ENCODE data around the gene PBX1. TPM values are rescaled to one million over a fixed set of nuclear protein-coding genes. Genes with fewer than 3 reads are reported as not detected.

PBX1 gene
- total and polyA plus RNA-seq, 8 donors, result 17.3 to 113 (median 91.9) TPM

DNA sequence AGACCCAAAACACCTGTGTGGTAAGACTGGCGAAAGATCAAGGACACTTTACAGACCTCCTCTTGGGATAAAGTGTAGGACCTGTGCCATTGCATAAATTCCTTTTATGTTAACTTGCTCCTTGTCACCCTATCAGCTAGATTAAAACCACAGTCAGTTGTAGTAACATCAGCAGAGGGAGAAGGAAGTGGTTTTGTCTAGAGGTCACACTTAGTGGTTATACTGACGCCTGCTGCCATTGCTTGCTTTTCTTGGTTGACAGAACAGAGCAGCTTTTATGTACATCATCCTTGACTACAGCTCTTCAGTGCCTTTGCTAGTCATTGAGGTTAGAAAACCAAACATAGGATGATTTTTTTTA, 101.4 kb downstream of the PBX1 start:
- peak in 2 of 4 donors; percentile 77 to 78 for ATAC-seq
- H3K27ac ChIP-seq, result peak overlapping the region; percentile 78 to 91 (median 86)
- no peaks in the 10 kb centered on the region for H3K27me3 ChIP-seq
- WGBS, 2 donors, result 6 to 10% methylated on average over 2 of the region's 2 CpGs
- no peak for DNase-seq
- no peak overlapping the region for H3K4me3 ChIP-seq
- H3K36me3 ChIP-seq, result no peaks in the 10 kb centered on the region
- intact Hi-C loops (cut with DNase I), result loop anchor here in 2 of 3 donors (5.0 to 10.0 kb wide), 2 partner anchors 122 to 124 kb away; no protein-coding TSS in a partner anchor
- no peaks in the 10 kb centered on the region for H3K9me3 ChIP-seq
- peak; percentile 34 for FAIRE-seq
- TF ChIP-seq, protein P1, sequence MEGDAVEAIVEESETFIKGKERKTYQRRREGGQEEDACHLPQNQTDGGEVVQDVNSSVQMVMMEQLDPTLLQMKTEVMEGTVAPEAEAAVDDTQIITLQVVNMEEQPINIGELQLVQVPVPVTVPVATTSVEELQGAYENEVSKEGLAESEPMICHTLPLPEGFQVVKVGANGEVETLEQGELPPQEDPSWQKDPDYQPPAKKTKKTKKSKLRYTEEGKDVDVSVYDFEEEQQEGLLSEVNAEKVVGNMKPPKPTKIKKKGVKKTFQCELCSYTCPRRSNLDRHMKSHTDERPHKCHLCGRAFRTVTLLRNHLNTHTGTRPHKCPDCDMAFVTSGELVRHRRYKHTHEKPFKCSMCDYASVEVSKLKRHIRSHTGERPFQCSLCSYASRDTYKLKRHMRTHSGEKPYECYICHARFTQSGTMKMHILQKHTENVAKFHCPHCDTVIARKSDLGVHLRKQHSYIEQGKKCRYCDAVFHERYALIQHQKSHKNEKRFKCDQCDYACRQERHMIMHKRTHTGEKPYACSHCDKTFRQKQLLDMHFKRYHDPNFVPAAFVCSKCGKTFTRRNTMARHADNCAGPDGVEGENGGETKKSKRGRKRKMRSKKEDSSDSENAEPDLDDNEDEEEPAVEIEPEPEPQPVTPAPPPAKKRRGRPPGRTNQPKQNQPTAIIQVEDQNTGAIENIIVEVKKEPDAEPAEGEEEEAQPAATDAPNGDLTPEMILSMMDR (IDR thresholded peaks at IDR 0.05), result no peak
- peaks cover 70 to 85% (median 81%) of the 10 kb centered on the region in 3 donors for H3K4me1 ChIP-seq

DNA sequence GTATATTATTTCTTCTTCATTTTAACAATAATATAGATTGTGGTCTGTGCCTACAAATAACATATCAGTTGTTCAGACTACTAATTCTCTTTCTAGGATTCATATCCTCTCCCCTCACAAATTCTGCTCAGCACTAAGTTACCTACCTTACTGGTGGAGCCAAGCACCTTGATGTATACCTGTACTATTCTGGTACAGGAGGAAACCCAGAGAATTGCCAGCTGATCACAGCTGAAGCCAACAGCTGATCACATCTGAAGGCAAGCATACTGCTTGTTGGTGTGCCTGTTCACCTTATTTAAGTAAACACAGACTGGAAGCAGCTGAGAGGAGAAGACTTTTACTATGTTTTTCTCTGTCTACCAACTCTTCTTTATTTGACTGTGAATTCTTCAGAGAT, 101.8 kb downstream of the PBX1 start:
- ATAC-seq (peak; percentile 32 to 46 (median 38)), FAIRE-seq (no peak), DNase-seq (peak in 3 of 6 donors; percentile 52 to 61 (median 59))
- Histone ChIP-seq H3K27me3 (no peaks in the 10 kb centered on the region), H3K36me3 (no peaks in the 10 kb centered on the region), H3K27ac (peak overlapping the region; percentile 78 to 91 (median 86)), H3K9me3 (no peaks in the 10 kb centered on the region), H3K4me3 (no peak overlapping the region), H3K4me1 (peaks cover 67 to 81% (median 77%) of the 10 kb centered on the region in 3 donors)
- TF ChIP-seq, protein P1 (IDR thresholded peaks at IDR 0.05), result no peak
- intact Hi-C loops (cut with DNase I), result loop anchor here in 2 of 3 donors (5.0 to 10.0 kb wide), 2 partner anchors 122 to 124 kb away; no protein-coding TSS in a partner anchor

DNA sequence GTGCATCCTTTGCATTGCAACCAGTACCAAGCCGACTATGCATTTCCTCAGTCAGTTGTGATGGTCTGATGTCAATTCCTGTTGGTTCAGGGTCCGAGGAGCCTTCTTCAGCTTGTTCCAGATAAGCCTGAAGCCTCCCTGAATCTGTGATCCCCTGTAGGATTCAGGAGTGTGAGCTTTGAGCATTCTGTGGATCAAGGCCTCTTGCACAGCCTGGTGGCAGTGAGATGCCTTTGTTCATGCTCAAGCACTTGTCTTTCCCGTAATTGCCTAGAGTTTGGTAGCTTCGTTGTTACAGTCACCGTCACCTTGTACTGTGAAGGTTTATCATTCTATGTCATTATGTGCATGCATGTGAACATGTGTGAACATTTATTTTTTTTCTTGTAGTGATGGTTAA, 103.5 kb downstream of the PBX1 start:
- H3K4me1 ChIP-seq, result peaks cover 59 to 68% (median 67%) of the 10 kb centered on the region in 3 donors
- H3K4me3 ChIP-seq, result no peak overlapping the region
- no peaks in the 10 kb centered on the region for H3K27me3 ChIP-seq
- TF ChIP-seq, protein P1 (IDR thresholded peaks at IDR 0.05), result no peak
- no peak for ATAC-seq
- no peak for FAIRE-seq
- H3K36me3 ChIP-seq, result no peaks in the 10 kb centered on the region
- no peaks in the 10 kb centered on the region for H3K9me3 ChIP-seq
- 52 to 56% methylated on average over 5 of the region's 5 CpGs for WGBS, 2 donors
- no peak for DNase-seq
- H3K27ac ChIP-seq, result peak overlapping the region; percentile 44 to 91 (median 84)
- intact Hi-C loops (cut with DNase I), result loop anchor here in 2 of 3 donors (5.0 to 10.0 kb wide), 2 partner anchors 120 to 122 kb away; no protein-coding TSS in a partner anchor

DNA sequence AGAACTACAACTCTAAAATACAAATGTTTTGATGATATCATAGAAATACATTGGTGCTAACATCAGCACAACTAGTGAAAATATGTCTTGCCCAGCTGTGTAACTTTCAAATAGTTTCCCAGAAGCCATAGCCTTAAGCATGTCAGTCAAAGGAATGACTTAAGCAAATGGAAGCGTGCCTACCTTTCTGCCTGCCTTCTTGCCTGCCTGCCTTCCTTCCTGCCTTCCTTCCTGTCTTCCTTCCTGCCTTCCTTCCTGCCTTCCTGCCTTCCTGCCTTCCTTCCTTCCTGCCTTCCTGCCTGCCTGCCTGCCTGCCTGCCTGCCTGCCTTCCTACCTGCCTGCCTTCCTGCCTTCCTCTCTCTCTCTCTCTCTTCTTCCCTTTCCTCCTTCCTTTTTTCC, 104.0 kb downstream of the PBX1 start:
- WGBS, 2 donors, result 35 to 46% methylated on average over 1 of the region's 1 CpG

More for the DNA sequence above, 104.0 kb downstream of the PBX1 start:
- Histone ChIP-seq H3K36me3 (no peaks in the 10 kb centered on the region), H3K4me1 (peaks cover 54 to 68% (median 67%) of the 10 kb centered on the region in 3 donors), H3K9me3 (no peaks in the 10 kb centered on the region), H3K27me3 (no peaks in the 10 kb centered on the region), H3K27ac (peak overlapping the region in 2 of 4 donors; percentile 90 to 91), H3K4me3 (no peak overlapping the region)
- FAIRE-seq (no peak), ATAC-seq (peak; percentile 23 to 46 (median 28)), DNase-seq (peak in 1 of 6 donors; percentile 56)
- TF ChIP-seq, protein P1 (IDR thresholded peaks at IDR 0.05), result no peak
- intact Hi-C loops (cut with DNase I), result loop anchor here in 2 of 3 donors (5.0 to 10.0 kb wide), 2 partner anchors 119 to 122 kb away; no protein-coding TSS in a partner anchor
